GM04504 (cell line): ENCODE results near the gene ZNF628.

Experiments
- DNase-seq: peaks from one replicate; pipeline ENCODE4 v3.0.0-alpha.2; 2012; ENCODE audit warnings: low read depth

The ZNF628 gene

DNA sequence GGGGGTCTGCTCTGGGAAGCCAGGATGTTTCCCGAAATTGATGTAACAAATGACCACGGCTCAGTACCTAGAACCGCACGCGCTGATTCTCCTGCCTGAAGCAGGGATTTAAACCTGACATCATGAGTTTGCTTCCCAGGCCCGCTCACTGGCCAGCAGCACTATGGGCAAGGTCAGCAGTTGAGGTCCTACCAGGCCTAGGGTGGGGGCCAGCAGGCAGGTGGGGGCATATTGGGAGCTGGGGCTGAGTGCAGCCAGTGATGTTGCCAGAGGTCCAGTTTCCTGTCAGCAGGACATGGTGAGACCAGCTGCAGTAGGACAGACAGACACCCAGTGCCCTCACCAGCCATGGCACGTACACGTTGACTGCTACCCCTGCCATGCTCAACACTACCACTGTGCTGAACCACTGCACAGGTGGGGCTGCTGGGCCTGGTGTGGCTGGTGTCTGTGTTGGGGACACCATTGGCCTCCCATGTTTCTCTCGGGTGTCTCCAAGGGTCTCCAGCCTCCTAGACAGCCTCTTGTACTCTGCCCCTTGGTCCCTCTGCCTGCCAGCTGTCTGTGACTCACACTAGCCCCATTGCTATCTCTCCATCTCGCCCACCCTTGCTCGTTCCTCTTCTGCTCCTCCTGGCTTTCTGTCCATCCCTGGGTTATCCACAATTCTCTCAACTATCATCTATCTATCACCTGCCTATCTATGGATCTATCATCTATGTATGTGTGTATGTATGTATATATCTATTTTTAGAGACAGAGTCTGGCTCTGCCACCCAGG lies 10.8 kb upstream of the ZNF628 start:
- no peak for DNase-seq

DNA sequence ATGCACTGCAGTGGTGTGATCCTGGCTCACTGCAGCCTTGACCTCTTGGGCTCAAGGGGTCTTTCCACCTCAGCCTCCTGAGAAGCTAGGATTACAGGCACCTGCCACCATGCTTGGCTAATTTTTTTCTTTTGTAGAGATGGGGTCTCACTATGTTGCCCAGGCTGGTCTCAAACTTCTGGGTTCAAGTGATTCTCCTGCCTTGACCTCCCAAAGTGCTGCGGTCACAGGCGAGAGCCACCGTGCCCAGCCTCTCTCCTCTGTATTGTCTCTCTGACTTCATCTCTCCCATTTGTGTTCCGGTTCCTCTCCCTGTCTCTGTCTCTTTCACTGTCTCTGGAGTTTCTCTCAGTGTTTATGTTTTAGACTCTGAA lies 10.2 kb upstream of the ZNF628 start:
- DNase-seq = no peak

DNA sequence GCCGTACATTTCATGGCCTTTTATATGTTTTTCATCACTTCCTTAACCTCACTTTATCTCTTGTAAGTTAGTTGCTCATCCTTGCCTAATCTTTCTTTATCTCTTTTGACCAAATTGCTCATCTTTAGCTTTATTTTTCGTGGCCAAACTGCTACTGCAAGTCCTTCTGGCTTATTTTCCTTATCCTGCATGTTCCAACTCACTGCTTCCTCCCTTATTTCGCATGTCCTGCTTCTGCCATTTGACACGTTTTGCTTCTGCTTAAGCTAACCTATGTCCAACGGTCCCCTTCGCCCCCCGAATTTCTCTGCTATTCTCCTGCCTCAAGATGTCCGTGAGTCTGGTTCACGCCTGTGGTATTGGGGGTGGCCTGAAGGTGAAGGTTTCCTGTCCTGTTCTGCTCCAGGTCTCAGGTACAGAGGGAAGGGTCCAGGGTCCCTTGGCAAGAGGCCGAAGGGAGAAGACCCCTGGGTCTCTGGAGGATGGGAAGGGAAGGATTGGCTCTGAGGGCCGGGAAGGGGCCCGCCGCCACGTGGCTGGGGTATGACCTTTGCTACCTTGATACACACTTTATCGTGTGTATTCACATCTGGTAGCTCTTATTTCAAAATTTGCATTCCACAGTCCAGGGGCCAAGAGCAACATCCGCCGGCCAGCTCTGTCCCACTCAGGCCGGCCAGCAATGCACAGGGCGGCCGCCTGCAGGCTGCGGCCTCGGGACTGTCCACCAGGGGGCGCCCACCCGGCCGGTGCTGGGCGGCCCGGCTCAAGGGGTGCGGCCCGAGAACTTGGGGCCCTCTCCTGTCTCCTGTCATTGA lies 9.0 kb upstream of the ZNF628 start:
- peak; percentile 69 for DNase-seq

DNA sequence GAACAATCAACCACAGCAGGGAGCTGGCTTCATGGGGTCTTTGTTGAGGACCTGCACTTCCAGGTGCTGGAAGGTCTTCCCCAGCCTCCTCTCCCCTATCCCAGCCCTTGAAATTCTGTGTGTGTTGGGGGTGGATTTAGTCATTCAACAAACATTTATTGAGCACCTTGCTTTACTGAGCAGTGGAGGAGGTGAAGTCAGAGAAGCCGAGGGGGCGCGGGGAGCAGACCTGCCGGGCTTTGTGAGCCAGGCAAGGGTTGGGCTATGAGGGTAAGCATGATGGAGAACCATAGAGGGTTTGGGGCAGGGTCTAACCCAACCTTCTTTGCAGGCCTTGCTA lies 8.4 kb upstream of the ZNF628 start:
- no peak for DNase-seq

DNA sequence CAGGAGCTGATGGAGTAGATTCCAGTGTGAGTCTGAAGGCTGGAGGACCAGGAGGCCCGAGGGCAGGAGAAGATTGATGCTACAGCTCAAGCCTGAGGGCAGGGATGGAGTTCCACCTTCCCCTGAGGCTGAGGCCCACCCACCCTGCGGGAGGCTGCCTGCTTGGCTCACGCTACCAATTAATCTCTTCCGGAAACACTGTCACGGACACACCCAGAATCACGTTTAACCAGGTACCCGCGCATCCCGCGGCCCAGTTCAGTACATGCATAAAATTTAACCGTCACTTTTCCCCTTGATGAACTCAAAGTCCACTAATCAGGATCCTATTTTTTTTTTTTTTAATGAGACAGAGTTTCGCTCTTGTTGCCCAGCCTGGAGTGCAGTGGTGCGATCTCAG lies 5.2 kb upstream of the ZNF628 start:
- DNase-seq = no peak

DNA sequence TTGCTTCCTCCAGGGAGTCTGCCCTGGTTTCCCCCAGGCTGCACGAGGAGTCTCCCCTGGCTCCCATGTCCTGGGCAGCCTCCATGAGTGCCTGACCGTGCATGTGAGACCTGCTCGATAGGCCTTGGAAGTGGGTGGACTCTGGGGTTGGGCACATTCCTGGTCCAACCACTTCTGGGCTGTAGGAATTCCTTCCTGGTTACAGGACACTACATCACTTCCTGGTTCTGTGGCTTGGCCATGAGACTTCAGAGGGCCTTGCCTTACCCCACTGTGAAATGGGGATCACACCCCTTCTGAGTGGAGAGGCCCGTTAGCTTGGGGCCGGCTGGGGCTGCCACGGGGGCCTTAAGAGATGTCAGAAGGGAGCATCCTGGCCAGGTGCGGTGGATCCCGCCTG lies 4.0 kb upstream of the ZNF628 start:
- no peak for DNase-seq

DNA sequence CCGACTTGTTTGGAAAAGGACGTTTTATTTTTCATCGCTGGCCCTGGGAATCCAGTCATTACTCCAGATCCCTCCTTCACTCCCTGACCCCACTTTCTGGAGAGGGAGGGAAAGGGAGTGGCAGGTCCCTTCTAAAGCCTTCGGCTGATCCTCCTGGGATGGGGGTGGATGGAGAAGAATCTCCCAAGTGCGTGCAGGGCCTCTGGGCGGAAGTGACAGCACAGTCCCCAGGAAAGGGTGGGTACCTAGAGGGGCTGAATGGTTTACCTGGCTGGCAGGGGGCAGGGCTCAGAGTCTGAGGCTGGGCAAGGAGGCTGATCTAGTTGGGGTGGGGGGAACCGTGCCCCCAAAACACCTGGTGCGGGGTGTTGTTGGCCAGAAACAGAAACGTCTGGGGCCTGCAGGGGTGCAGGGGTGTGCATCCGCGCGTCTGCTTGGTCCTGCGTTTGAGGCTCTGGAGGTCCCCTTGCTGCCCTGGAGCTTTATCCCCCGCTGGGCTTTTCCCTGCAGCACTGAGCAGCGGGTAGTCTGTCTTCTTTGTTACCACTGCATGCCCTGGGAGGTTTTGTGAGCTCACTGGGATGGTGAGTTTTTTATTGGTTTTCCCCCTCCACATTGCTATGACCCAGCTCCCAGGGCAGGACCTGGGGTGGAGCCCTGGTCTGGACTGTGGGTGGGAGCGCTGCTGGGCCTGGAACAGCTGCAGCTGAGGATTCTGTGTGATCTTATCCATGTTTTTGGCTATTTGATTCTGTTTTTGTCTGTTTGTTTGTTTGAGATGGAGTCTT lies 3.0 kb upstream of the ZNF628 start:
- DNase-seq = no peak

DNA sequence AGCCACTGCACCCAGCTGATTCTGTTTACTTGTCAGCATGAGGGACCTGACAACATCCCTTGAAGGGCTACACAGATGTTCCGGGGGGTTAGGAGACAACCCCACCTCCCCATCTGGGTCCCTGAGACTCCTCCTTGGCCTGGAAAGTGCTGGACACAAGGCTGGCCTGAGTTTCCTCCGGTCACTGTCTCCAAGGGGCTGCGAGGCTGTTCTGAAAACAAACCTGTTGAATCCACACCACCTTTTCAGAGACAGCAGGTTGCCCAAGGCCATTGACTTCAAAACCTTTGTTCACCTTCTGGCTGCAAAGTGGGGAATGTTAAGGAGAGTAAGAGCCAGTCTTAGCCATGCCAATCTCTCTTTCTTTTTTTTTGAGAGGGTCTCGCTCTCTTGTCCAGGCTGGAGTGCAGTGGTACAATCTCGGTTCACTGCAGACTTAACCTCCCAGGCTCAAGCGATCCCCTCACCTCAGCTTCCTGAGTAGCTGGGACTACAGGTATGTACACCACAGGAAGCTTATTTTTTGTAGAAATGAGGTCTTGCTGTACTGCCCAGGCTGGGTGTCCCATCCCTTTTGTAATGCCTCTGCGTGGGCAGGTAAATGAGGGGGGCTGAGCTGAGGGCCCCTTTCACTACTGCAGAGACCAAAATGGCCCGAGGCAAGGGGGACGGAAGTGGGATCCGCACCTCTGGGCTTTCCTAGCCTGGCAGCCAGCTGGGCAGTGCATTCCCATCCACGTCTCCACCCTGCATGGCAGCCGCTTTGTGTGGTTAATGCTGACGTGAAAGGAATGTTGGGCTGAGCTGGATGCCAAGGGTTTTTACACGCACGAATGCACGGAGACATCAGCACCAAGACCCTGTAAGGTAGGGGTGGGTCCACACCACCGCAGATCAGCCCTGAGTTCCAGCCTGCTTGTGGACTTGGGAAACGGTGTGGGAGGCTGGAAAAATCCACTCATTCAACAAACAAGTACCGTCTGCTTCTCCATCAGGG lies 1.9 kb upstream of the ZNF628 start:
- no peak for DNase-seq

DNA sequence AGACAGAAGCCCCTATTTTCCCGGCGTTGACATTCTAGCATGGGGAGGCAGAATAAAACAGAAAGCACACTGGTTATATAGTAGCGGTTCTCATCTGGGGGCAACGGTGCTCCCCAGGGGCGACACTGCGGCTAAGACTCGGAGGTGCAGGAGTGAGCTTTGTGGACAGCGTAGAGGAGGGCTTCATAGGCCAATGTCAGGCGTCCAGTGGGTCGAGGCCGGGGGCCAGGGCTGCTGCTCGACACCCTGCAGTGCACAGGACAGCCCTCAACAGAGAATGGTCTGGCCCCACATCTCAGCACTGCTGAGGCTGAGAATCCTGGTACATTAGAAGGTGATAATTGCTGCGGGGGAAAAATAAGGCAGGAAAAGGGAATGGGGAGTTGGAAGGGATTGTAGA lies 1.5 kb downstream of the ZNF628 start:
- no peak for DNase-seq

DNA sequence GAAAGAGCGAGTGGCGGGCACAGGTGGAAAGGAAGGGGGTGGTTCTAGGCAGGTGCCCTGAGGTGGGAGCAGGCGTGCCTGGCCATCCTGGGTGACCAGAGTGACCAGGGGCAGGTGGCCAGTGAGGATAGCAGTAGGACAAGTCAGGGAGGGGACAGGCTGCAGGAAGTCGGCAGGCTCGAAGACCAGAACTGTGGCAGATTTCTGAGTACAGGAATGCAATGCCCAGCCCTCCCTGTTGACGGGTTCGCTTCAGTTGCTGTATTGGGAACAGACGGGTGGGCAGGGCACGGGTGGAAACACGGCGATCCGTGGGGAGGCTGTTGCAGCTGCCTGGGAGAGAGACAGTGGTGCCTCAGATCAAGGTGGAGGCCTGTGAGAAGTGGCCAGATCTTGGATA lies 1.9 kb downstream of the ZNF628 start:
- DNase-seq = no peak

DNA sequence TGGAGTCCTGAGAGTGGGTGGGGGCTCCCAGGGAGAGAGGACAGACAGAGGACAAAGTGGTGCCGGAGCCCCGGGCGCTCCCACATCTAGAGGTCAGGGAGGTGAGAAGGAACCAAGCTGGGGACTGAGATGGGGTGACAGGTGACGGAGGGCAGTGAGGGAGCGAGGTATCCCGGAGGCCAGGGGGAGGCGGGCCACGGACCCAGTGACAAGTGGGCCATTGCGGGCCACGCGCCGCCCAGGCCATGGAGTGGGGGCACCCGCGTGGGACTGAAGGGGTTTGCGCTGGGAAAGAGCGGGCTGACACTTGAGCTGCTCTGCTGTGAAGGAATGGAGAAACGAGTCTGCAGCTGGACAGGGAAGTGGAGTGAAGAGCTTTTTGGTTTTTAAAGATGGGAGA lies 2.6 kb downstream of the ZNF628 start:
- no peak for DNase-seq

DNA sequence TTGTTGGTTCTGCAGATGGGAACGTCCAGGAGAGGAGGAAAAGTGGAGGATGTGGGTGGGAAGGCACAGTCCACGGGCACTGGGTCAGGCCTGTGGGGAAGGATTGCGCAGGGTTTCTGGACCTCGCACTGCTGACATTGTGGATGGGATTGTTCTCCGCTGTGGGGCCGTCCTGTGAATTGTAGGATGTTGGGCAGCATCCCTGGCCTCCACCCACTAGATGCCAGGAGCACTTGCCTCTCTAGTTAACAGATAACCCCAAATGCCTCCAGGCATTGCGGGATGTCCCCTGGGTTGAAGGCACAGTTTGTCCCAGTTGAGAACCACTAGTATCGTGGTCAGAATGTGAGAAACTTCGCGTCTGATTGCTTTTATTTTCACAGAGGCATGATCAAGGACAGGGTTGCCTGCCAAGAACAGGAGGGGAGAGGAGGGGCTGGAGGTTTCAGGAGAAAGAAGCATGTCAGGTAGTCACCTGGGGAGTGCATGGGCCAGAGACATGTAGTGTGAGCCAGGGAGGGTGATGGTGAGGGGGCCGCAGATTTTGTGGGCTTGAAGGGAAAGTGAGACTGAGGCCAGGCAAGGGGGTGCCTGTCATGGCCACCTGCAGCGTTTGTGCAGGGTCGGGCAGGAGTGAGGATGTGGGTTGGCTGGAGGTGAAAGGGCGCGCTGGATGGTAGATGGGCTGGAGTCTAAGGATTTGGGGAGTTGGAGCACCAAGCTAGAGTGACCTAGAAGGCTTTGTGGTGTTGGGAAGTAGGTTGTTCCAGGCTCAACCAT lies 3.2 kb downstream of the ZNF628 start:
- no peak for DNase-seq

DNA sequence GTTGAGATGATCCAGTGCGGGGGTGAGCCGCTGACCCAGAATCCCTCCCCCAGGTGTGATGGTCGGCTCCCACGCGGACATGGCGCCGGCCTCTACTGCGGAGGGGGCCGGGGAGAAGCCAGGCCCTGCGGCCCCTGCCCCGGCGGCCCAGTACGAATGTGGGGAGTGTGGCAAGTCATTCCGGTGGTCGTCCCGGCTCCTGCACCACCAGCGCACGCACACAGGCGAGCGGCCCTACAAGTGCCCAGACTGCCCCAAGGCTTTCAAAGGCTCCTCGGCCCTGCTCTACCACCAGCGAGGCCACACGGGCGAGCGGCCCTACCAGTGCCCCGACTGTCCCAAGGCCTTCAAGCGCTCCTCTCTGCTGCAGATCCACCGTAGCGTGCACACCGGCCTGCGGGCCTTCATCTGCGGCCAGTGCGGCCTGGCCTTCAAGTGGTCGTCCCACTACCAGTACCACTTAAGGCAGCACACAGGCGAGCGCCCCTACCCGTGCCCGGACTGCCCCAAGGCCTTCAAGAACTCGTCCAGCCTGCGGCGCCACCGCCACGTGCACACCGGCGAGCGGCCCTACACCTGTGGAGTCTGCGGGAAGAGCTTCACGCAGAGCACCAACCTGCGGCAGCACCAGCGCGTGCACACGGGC lies 4.9 kb downstream of the ZNF628 start:
- no peak for DNase-seq

DNA sequence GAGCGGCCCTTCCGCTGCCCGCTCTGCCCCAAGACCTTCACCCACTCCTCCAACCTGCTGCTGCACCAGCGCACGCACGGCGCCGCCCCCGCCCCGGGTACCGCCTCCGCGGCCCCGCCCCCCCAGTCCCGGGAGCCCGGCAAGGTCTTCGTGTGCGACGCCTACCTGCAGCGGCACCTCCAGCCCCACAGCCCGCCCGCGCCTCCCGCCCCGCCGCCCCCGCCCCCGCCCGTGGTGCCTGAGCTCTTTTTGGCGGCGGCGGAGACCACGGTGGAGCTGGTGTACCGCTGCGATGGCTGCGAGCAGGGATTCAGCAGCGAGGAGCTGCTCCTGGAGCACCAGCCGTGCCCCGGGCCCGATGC lies 5.4 kb downstream of the ZNF628 start:
- DNase-seq = no peak

DNA sequence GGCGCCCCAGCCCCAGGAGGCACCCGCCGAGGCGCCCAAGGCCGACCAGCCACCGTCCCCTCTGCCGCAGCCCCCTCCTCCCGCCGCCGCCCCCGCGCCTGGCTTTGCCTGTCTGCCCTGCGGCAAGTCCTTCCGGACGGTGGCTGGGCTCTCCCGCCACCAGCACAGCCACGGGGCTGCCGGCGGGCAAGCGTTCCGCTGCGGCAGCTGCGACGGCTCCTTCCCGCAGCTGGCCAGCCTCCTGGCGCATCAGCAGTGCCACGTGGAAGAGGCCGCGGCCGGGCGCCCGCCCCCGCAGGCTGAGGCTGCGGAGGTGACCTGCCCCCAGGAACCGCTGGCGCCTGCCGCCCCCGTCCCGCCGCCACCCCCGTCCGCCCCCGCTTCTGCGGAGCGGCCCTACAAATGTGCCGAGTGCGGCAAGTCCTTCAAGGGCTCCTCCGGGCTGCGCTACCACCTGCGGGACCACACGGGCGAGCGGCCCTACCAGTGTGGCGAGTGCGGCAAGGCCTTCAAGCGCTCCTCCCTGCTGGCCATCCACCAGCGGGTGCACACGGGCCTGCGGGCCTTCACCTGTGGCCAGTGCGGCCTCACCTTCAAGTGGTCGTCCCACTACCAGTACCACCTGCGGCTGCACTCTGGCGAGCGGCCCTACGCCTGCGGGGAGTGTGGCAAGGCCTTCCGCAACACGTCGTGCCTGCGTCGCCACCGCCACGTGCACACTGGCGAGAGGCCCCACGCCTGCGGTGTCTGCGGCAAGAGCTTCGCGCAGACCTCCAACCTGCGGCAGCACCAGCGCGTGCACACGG lies 5.9 kb downstream of the ZNF628 start:
- DNase-seq = no peak

DNA sequence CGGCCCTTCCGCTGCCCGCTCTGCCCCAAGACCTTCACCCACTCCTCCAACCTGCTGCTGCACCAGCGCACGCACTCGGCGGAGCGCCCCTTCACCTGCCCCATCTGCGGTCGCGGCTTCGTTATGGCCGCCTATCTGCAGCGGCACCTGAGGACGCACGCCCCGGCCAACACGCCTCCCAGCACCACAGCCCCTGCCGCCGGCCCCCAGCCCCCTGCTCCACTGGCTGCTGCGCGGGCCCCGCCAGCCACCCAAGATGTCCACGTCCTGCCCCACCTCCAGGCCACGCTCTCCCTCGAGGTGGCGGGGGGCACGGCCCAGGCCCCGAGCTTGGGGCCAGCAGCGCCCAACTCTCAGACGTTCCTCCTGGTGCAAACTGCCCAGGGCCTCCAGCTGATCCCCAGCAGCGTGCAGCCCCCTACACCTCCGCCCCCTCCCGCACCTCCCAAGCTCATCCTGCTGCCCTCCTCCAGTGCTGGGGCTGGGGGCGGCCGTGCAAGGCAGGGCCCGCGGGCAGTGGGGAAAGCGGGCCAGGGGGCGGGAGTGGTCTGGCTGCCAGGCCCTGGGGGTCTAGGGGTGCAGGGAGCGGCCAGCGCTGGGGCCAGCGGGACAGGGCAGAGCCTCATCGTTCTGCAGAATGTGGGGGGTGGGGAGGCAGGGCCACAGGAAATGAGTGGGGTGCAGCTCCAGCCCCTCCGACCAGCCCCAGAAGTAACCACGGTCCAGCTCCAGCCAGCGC lies 6.7 kb downstream of the ZNF628 start:
- no peak for DNase-seq

DNA sequence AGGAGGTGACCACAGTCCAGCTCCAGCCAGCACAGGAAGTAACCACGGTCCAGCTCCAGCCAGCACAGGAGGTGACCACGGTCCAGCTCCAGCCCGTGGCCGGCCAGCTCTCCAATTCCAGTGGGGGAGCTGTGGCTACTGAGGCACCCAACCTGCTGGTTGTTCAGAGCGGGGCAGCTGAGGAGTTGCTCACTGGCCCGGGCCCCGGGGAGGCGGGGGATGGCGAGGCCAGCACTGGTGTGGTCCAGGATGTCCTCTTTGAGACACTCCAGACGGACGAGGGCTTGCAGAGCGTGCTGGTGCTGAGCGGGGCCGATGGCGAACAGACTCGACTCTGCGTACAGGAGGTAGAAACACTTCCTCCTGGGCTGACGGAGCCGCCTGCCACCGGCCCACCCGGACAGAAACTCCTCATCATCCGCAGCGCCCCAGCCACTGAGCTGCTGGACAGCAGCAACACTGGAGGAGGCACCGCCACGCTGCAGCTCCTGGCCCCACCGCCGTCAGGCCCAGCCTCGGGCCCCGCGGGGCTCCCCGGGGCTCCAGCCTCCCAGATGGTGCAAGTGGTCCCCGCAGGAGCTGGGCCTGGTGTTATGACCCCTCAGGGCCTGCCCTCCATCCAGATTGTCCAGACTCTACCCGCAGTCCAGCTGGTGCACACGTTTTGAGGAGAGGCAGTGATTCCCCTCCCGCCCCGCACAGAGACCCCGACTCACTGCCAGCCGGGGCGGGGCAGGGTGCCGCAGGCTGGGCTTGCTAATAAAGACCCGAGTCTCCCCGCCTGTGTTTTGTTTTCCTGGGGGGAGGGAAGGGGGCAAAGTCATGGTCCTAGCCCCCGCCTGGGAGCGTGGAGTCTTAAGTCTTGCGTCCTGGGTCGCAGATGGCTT lies 7.5 kb downstream of the ZNF628 start:
- no peak for DNase-seq
